Islet of Langerhans (tissue), 1 donor: ENCODE data around the gene GSAP.
"Not testable (repeated sequence)": the region's sequence is repeated elsewhere in the genome, so short reads cannot be mapped to it uniquely, and the experiment has no call there.

Experiments used
- FAIRE-seq: peaks from one replicate; lab custom pipeline; 2011; peaks lifted over from hg19 to GRCh38; lab: Jason Lieb, UNC

The GSAP gene

DNA sequence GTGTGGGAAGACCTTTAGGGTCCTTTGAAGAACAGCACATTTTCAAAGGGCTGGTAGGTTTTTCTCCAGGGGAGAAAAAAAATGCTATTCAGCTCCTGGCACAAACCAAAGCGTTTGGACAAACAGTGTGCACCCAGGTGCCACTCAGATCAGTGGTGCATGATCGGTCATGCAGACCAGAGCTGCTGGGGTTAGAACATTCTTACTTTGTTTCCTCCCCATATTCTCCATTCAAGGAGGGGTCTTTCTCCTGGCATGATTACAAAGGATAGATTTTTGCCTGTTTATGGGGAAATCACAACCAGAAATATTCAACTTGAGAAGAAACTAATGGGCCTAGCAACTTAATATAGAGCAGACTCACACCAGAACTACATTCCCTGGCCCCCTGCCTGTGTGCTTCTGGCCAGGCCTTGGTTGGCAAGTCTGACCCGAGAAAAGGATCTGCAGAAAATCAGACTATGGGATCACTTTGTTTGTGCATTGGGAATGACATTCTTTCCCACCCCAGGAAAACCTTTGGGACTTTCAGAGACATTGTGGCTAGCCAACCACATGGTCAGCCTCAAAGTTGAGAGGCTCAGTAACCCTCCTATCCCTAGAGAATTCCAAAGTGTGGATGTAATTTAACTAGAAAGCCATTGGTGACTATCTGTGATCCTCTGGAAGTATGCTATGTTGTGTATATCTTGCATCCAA, 134.2 kb downstream of the GSAP start:
- no peak for FAIRE-seq

DNA sequence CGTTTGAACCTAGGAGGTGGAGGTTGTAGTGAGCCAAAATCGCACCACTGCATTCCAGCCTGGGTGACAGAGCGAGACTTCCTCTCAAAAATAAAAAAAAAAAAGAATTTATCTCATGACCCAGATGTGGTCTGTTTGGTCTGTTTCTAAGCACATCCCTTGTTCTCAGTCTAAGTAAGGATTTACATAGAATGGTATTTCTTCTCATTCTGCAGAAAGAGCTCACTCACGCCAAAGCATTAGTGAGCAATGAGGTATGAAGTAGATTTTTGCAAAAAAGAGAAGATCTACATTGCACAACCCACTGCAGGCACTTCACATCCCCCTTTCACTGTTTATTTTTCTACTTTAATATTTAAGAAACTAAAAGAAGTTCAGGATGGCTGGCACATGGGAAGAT, 140.0 kb downstream of the GSAP start:
- no peak for FAIRE-seq

DNA sequence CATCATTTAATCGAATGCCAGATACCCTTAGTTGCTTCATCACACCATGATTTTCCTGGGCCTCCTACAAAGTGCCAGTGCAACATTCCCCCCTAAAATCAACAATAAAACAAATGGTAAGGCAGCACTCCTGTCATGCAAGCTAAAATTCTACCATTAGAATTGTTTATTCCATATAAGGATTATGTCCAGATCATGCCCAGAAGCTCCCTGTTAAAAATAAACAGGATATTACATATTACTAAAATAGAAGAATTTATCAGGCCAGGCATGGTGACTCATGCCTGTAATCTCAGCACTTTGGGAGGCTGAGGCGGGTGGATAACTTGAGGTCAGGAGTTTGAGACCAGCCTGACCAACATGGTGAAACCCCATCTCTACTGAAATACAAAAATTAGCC, 140.5 kb downstream of the GSAP start:
- FAIRE-seq: not testable (repeated sequence)

DNA sequence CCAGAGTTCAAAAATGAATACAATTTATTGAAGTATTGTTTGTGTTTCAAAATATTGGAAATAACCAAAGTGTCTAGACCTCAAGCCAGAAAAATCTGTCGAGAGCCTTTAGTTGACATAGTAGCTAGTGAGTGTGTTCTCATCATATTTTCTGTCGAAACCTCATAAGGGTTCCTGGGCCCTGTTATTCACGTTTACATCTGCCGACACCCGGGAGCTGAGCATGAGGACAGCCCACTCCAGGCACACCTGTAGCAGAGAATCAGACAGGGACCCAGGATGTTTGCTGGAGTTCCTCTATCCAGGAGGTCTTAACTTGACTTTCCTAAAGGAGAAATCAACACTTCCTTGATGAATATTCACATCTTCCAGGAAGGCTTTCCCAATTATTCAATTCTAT, 144.4 kb downstream of the GSAP start:
- FAIRE-seq: no peak

DNA sequence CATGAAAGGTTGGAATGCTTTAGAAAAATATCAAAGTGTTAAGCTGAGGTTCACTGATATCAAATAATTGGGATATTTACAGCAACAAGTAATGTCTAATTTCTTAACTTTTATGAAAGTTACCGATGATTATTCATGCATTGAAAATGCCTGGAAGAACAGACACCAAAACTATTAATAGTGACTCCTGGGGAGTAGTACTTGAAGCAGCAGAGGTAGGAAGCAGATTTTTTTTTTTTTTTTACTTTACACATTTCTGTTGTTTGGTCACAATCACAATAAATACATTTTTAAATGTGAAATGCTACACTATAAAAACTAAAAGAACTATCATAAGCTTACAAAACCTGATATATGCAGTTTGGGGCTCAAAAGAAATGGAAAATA, 146.1 kb downstream of the GSAP start:
- no peak for FAIRE-seq

DNA sequence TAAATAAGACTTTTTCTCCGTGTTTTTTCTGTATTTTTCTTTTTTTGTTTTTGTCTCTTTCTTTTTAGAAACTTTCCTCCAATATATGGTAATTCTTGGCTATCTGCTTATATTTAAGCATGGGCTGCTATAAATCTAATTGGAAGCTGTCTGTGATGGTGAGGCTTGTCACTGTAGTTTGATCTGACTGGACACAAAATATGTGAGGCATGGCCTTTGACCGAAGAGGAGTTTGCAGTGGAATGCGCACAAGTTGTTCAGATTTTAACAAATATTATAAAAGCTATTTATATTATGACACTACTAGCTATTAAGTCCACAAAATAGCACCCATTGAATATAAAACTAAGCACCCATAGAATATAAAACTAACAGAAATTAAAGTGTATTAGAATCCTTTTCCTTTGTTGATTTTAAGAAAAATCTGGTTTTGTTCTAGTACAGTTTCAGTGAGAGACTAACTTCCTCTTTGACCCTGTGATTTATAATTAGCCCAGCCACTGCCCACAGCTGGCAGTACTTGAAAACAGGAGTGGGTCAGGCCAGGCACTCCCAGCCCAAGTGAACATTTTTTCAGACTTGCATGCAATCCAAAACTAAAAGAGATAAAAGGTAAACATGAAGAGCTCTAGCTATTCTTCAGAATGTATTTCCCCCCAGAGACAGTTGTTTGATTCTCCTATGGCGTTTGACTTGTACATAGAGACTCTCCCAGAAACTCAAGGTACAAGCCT, 146.6 kb downstream of the GSAP start:
- no peak for FAIRE-seq

DNA sequence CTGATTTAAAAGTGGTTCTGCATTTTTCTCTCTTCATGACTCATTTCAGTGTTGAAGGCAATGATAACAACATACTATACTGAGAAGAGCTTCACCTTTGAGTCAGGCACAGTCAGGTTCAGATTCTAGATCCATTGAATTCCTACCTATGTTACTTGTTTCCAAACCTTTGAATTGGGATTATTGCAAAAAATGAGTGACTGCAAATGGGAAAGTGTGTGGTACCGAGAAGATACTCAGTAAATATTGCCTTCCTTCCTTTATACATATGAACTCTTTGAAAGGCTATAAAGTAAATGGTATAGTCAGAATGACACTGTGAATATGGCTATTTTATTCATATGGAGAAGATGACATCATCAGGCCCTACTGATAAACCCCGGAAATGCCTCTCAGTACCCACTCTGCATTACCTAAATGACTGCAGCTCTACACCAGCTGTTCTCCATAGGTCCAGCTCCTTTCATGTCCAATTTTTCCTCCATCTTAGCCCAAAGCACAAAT, 149.8 kb downstream of the GSAP start:
- no peak for FAIRE-seq

DNA sequence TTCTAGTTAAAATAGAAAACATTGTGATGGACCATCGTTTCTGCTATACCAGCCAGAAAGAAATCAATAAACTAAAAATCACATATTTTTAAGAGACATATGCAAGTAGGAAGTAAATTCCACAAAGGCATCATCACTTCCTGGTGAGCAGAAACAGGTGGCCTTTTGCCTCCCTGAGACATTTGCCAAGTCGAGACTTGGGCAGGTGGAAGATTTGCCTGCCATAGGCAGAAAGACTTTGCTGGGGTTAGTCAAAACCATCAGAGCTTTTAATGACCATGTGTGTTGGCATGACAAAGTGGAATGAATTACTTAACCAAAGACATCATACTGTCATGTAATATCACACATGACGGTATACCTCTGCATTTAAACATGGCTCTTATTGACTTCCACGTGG, 150.5 kb downstream of the GSAP start:
- FAIRE-seq: no peak

DNA sequence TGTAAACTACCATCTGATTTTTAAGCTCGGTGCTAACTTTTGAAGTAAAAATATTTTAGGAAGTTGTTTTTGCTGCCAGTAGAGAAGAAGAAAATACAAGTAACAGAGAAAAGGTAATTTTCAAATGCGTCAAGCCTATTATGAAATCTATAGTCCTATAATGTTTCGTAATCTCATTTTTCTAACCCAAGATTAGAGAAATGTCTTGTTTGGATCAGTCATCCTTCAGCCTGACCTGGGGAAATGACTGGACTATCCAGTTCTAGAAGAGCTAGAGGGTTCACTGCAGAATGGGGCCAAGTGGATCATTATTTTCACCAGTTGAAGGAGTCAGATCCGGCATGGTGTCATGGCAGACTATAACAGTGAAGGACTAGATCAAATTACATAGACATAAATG, 153.8 kb downstream of the GSAP start:
- FAIRE-seq: no peak
